Astrocyte (in vitro differentiated cells and primary cell): ENCODE measurements around the gene CPB2. TPM values are rescaled to one million over a fixed set of nuclear protein-coding genes. Genes with fewer than 3 reads are reported as not detected.

Source experiments
- DNase-seq: peaks from one replicate; pipeline ENCODE4 v3.0.0-alpha.2; 2010; ENCODE audit warnings: low read depth
- FAIRE-seq: peaks from 2 replicates; lab custom pipeline; 2011; peaks lifted over from hg19 to GRCh38; lab: Jason Lieb, UNC
- H2AFZ ChIP-seq: 2 replicates; pipeline ENCODE4 v1.6.0; 2012; ENCODE audit warnings: low read depth, low read length, inconsistent platforms
- H3K27ac ChIP-seq: 2 replicates; pipeline ENCODE4 v1.5.1; 2011; ENCODE audit warnings: low read depth, low read length, inconsistent platforms
- H3K27me3 ChIP-seq: 2 replicates; pipeline ENCODE4 v1.6.0; 2011; ENCODE audit warnings: low read length, inconsistent platforms; ENCODE audit not compliant: insufficient read depth
- H3K36me3 ChIP-seq: 2 replicates; pipeline ENCODE4 v1.5.1; 2011; ENCODE audit warnings: low read length, inconsistent platforms; ENCODE audit not compliant: insufficient read depth
- H3K4me1 ChIP-seq: 2 replicates; pipeline ENCODE4 v1.5.1; 2011; ENCODE audit warnings: low read length, inconsistent platforms; ENCODE audit not compliant: insufficient read depth
- H3K4me2 ChIP-seq: 2 replicates; pipeline ENCODE4 v1.6.0; 2012; ENCODE audit warnings: low read length, inconsistent platforms
- H3K4me3 ChIP-seq: 2 replicates; pipeline ENCODE4 v1.5.1; 2011; ENCODE audit warnings: low read depth, mild to moderate bottlenecking, low read length, inconsistent platforms; ENCODE audit not compliant: insufficient read depth
- H3K79me2 ChIP-seq: 2 replicates; pipeline ENCODE4 v1.6.0; 2012; ENCODE audit warnings: mild to moderate bottlenecking, low read length, inconsistent platforms; ENCODE audit not compliant: insufficient read depth
- H3K9ac ChIP-seq: 2 replicates; pipeline ENCODE4 v1.6.0; 2012; ENCODE audit warnings: mild to moderate bottlenecking, low read length, inconsistent platforms
- H3K9me3 ChIP-seq: 2 replicates; pipeline ENCODE4 v1.5.1; 2012; ENCODE audit warnings: low read depth, mild to moderate bottlenecking, low read length, inconsistent platforms; ENCODE audit not compliant: insufficient read depth
- H4K20me1 ChIP-seq: 2 replicates; pipeline ENCODE4 v1.6.0; 2012; ENCODE audit warnings: low read length, inconsistent platforms; ENCODE audit not compliant: insufficient read depth
- H3K27ac Mint-ChIP-seq: one replicate; pipeline ENCODE4 v1.8.0; 2021; ENCODE audit warnings: mild to moderate bottlenecking, mixed read lengths; ENCODE audit not compliant: unreplicated experiment
- H3K27me3 Mint-ChIP-seq: one replicate; pipeline ENCODE4 v1.8.0; 2021; ENCODE audit warnings: low read depth, mixed read lengths; ENCODE audit not compliant: unreplicated experiment
- H3K36me3 Mint-ChIP-seq: one replicate; pipeline ENCODE4 v1.8.0; 2021; ENCODE audit warnings: low read depth, mixed read lengths; ENCODE audit not compliant: unreplicated experiment
- H3K4me1 Mint-ChIP-seq: one replicate; pipeline ENCODE4 v1.8.0; 2021; ENCODE audit warnings: low read depth, mixed read lengths; ENCODE audit not compliant: unreplicated experiment
- H3K4me3 Mint-ChIP-seq: one replicate; pipeline ENCODE4 v1.8.0; 2021; ENCODE audit warnings: mild to moderate bottlenecking, moderate library complexity, mixed read lengths; ENCODE audit not compliant: unreplicated experiment
- H3K9me3 Mint-ChIP-seq: one replicate; pipeline ENCODE4 v1.8.0; 2021; ENCODE audit warnings: mild to moderate bottlenecking, mixed read lengths; ENCODE audit not compliant: unreplicated experiment
- EZH2 ChIP-seq: IDR thresholded peaks from 2 replicates; pipeline ENCODE4 v1.6.1; 2012; ENCODE audit warnings: mild to moderate bottlenecking, low read length, inconsistent platforms; ENCODE audit not compliant: insufficient read depth
- total RNA-seq: library from RNA; stranded (reverse); gene quantifications from 2 replicates; pipeline ENCODE4 v1.2.1, GENCODE V29; 2021
- TF ChIP-seq, protein P1 (sequence below): IDR thresholded peaks from 2 replicates; pipeline ENCODE4 v1.5.1; 2011; ENCODE audit warnings: low read depth, mild to moderate bottlenecking, inconsistent platforms, low read length, moderate library complexity; ENCODE audit not compliant: insufficient read depth

The CPB2 gene
- total RNA-seq, 1 donor from 2014 or later = not detected

DNA sequence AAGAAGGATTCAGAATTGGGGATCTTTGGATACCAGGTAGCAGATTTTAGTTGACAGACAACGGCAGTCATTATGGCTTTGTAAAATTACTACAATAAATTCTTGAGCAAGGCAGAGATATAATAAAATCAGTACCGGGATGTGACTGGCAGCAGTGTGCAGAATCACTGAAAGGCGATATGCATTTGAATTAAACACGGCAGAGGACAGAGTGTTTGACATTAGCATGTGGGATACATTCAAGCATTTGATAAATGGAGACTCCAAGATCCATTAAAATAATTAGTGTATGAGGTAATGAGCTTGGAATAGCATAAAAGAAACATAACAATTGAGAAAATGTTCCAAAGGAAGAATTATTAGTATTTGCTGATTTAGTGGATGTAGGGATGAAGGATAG lies 40.3 kb upstream of the CPB2 start:
- TF ChIP-seq EZH2 = no peak
- TF ChIP-seq, protein P1, sequence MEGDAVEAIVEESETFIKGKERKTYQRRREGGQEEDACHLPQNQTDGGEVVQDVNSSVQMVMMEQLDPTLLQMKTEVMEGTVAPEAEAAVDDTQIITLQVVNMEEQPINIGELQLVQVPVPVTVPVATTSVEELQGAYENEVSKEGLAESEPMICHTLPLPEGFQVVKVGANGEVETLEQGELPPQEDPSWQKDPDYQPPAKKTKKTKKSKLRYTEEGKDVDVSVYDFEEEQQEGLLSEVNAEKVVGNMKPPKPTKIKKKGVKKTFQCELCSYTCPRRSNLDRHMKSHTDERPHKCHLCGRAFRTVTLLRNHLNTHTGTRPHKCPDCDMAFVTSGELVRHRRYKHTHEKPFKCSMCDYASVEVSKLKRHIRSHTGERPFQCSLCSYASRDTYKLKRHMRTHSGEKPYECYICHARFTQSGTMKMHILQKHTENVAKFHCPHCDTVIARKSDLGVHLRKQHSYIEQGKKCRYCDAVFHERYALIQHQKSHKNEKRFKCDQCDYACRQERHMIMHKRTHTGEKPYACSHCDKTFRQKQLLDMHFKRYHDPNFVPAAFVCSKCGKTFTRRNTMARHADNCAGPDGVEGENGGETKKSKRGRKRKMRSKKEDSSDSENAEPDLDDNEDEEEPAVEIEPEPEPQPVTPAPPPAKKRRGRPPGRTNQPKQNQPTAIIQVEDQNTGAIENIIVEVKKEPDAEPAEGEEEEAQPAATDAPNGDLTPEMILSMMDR = no peak
- no peaks in the 10 kb centered on the region for H3K9me3 Mint-ChIP-seq
- Histone ChIP-seq H3K9ac (no peak overlapping the region), H4K20me1 (no peaks in the 10 kb centered on the region), H3K27me3 (no peaks in the 10 kb centered on the region), H2AFZ (no peak overlapping the region), H3K79me2 (no peaks in the 10 kb centered on the region), H3K36me3 (no peaks in the 10 kb centered on the region), H3K27ac (no peak overlapping the region), H3K9me3 (no peaks in the 10 kb centered on the region), H3K4me3 (no peak overlapping the region), H3K4me2 (no peak overlapping the region), H3K4me1 (peaks cover 8% of the 10 kb centered on the region)
- FAIRE-seq = no peak
- no peak overlapping the region for H3K27ac Mint-ChIP-seq
- no peaks in the 10 kb centered on the region for H3K36me3 Mint-ChIP-seq
- no peaks in the 10 kb centered on the region for H3K27me3 Mint-ChIP-seq
- no peaks in the 10 kb centered on the region for H3K4me1 Mint-ChIP-seq
- no peak overlapping the region for H3K4me3 Mint-ChIP-seq
- DNase-seq = no peak

DNA sequence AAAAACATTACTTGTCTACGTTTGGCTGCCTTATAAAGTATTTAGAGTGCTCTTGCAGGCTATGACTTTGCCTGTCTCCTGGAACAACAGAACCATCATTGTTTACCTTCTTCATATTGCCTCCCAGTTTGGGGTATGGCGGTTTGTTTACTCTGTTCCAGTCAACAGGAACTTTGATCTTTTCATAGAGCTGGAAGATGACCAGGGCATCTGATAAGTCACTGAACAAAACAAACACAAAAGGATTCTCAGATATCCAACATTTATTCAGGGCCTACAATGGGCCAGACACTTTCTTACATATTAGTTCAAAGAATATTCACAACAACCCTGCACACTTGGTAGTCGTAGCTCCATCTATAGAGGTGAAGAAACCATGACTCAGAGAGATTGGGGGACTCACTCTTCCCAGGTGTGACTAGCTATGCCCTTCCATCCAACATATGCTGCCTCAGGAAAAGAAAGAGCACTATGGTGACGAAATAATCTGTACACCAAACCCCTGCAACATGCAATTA lies 38.4 kb upstream of the CPB2 start:
- Histone ChIP-seq H3K27me3 (no peaks in the 10 kb centered on the region), H3K4me1 (no peaks in the 10 kb centered on the region), H3K9ac (no peak overlapping the region), H3K9me3 (no peaks in the 10 kb centered on the region), H3K27ac (no peak overlapping the region), H3K36me3 (no peaks in the 10 kb centered on the region), H3K4me3 (no peak overlapping the region), H3K4me2 (no peak overlapping the region), H3K79me2 (no peaks in the 10 kb centered on the region), H4K20me1 (no peaks in the 10 kb centered on the region), H2AFZ (no peak overlapping the region)
- no peaks in the 10 kb centered on the region for H3K9me3 Mint-ChIP-seq
- H3K27ac Mint-ChIP-seq = no peak overlapping the region
- no peak for TF ChIP-seq EZH2
- no peaks in the 10 kb centered on the region for H3K36me3 Mint-ChIP-seq
- H3K4me1 Mint-ChIP-seq = no peaks in the 10 kb centered on the region
- DNase-seq = no peak
- H3K4me3 Mint-ChIP-seq = no peak overlapping the region
- no peak for FAIRE-seq
- H3K27me3 Mint-ChIP-seq = no peaks in the 10 kb centered on the region

DNA sequence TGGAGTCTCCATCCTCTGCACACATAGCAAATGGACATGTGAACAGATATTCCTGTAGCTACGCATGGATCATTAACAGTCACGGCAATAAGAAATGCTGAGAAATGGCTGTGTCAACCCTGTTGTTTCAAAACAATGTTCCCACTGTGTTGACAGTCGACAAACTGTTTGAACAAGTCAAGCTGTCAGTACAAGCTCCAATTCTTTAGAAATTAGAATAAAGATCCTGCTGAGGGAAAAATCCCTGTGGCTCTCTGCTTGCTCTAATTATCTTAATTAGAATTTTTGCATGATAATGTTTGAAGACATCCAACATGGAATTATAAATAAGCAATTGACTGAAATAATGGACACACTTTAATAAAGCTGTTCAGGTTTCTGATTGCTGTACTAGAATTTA lies 37.9 kb upstream of the CPB2 start:
- no peak for TF ChIP-seq EZH2
- TF ChIP-seq, protein P1 = no peak

More for the DNA sequence above, 37.9 kb upstream of the CPB2 start:
- no peaks in the 10 kb centered on the region for H3K9me3 Mint-ChIP-seq
- Histone ChIP-seq H4K20me1 (no peaks in the 10 kb centered on the region), H2AFZ (no peak overlapping the region), H3K79me2 (no peaks in the 10 kb centered on the region), H3K4me1 (no peaks in the 10 kb centered on the region), H3K9ac (no peak overlapping the region), H3K4me2 (no peak overlapping the region), H3K27me3 (no peaks in the 10 kb centered on the region), H3K27ac (no peak overlapping the region), H3K9me3 (no peaks in the 10 kb centered on the region), H3K4me3 (no peak overlapping the region), H3K36me3 (no peaks in the 10 kb centered on the region)
- DNase-seq = no peak
- no peaks in the 10 kb centered on the region for H3K36me3 Mint-ChIP-seq
- FAIRE-seq = no peak
- H3K27me3 Mint-ChIP-seq = no peaks in the 10 kb centered on the region
- no peak overlapping the region for H3K4me3 Mint-ChIP-seq
- no peak overlapping the region for H3K27ac Mint-ChIP-seq
- no peaks in the 10 kb centered on the region for H3K4me1 Mint-ChIP-seq
